Panc1 (cell line): Measurements from ENCODE around the gene PRH2.

Experiments used
- CTCF ChIP-seq: fragments of 450-650 bp; IDR thresholded peaks from 2 replicates; pipeline ENCODE4 v1.5.1; 2017; ENCODE audit warnings: mild to moderate bottlenecking
- POLR2AphosphoS5 ChIP-seq: IDR thresholded peaks from 2 replicates; pipeline ENCODE4 v1.6.1; 2012; ENCODE audit warnings: mild to moderate bottlenecking, low read depth, low read length, moderate library complexity
- REST ChIP-seq, 2 experiments: IDR thresholded peaks; 2 replicates each; pipeline ENCODE4 v1.6.1; 2011 to 2012; ENCODE audit warnings: low read depth in 2 of 2, control low read depth in 1 of 2, low read length in 1 of 2, mild to moderate bottlenecking in 1 of 2, moderate library complexity in 1 of 2; ENCODE audit not compliant: insufficient read depth in 1 of 2
- SIN3A ChIP-seq: IDR thresholded peaks from 2 replicates; pipeline ENCODE4 v1.6.1; 2012; ENCODE audit warnings: low read depth, mild to moderate bottlenecking, low read length, moderate library complexity, borderline replicate concordance; ENCODE audit not compliant: insufficient read depth
- TCF7L2 ChIP-seq: IDR thresholded peaks from 2 replicates; pipeline ENCODE4 v1.6.1; 2011; ENCODE audit warnings: mild to moderate bottlenecking, low read depth, low read length, inconsistent platforms

DNA sequence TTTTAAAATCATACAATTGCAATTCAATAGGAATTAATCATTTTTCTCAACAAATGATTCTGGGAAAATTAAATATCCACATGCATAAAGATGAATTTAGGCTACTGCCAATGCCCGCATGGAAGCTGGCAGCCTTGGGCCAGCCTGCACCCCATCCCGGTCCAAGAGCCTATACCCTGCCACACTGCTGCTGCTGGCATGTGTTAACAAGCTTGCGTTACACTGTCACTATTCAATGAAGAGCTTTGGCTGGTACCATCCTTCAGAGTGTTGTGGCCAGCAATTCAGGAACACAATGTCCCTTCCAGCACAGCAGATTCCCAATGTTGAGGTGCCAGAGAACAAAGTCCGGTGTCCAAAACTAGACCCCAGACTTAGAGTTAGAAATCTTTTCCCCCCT, 23.6 kb downstream of the PRH2 start:
- TF ChIP-seq CTCF, result no peak
- TF ChIP-seq REST (IDR thresholded peaks at IDR 0.05; ENCODE audit: insufficient read depth in 1 of 2, low read depth in 2 of 2, low read length in 1 of 2), result no peak
- no peak for TF ChIP-seq POLR2AphosphoS5
- TF ChIP-seq SIN3A, result no peak
- no peak for TF ChIP-seq TCF7L2
